BJ (cell line): Measurements from ENCODE around the gene SDSL. TPM values are rescaled to one million over a fixed set of nuclear protein-coding genes. Genes with fewer than 3 reads are reported as not detected.

Experiments used
- CTCF ChIA-PET: fragments of 350-600 bp; formaldehyde crosslinking; extraction: SDS; loops from one replicate; lab custom pipeline; 2021; ENCODE audit warnings: antibody characterized with exemption, inconsistent platforms; lab: Yijun Ruan, JAX
- POLR2A ChIA-PET: fragments of 300-600 bp; sonication (Branson Sonifier 250); formaldehyde crosslinking; extraction: SDS; loops from one replicate; lab custom pipeline; 2021; ENCODE audit warnings: antibody characterized with exemption; lab: Charles Lee
- DNase-seq: peaks from one replicate; pipeline ENCODE4 v3.0.0-alpha.2; 2011; ENCODE audit warnings: low read depth
- H3K27me3 ChIP-seq: 2 replicates; pipeline ENCODE4 v1.6.0; 2011; ENCODE audit warnings: low read length; ENCODE audit not compliant: control insufficient read depth, insufficient read depth
- H3K36me3 ChIP-seq: 2 replicates; pipeline ENCODE4 v1.5.1; 2011; ENCODE audit warnings: low read length; ENCODE audit not compliant: control insufficient read depth, insufficient read depth
- H3K4me3 ChIP-seq: 2 replicates; pipeline ENCODE4 v1.5.1; 2011; ENCODE audit warnings: low read depth, mild to moderate bottlenecking, control low read depth, low read length
- CTCF ChIP-seq: IDR thresholded peaks from 2 replicates; pipeline ENCODE4 v1.5.1; 2011; ENCODE audit warnings: low read depth, mild to moderate bottlenecking, control low read depth, inconsistent platforms, low read length, moderate library complexity; ENCODE audit not compliant: insufficient read depth
- polyA plus RNA-seq: library from polyadenylated mRNA; depleted of rRNA; stranded (reverse); fragments of >200 nt; gene quantifications from 2 replicates; pipeline ENCODE4 v1.2.3, GENCODE V29; 2011

Gene SDSL
- polyA plus RNA-seq, 1 experiment = 13.2 TPM

- H3K27me3 ChIP-seq = peaks cover 61% of the 10 kb centered on the region
- H3K36me3 ChIP-seq = no peaks in the 10 kb centered on the region
- POLR2A ChIA-PET = no interaction called here
- CTCF ChIA-PET = interaction anchor here (1.3 kb wide), 1 partner anchor 435 kb away, joined by 3 read pairs; no protein-coding TSS in a partner anchor
- TF ChIP-seq CTCF = no peak
- H3K4me3 ChIP-seq = no peak overlapping the region
- no peak for DNase-seq
These were observed 55.6 kb downstream of the SDSL start for GRCh38 chr12:113477842-113478215.

GRCh38 chr12:113478351-113479011, 56.3 kb downstream of the SDSL start:
- H3K4me3 ChIP-seq = no peak overlapping the region
- no peak for TF ChIP-seq CTCF
- no peaks in the 10 kb centered on the region for H3K36me3 ChIP-seq
- H3K27me3 ChIP-seq = peaks cover 55% of the 10 kb centered on the region
- DNase-seq = no peak
- ChIA-PET CTCF (interaction anchor here (1.3 kb wide), 1 partner anchor 434 kb away, joined by 3 read pairs; no protein-coding TSS in a partner anchor), POLR2A (no interaction called here)

GRCh38 chr12:113479216-113479589, 57.0 kb downstream of the SDSL start:
- Histone ChIP-seq H3K4me3 (no peak overlapping the region), H3K27me3 (peaks cover 48% of the 10 kb centered on the region)
- no peak for TF ChIP-seq CTCF

GRCh38 chr12:113479590-113480335, 57.6 kb downstream of the SDSL start:
- peaks cover 42% of the 10 kb centered on the region for H3K27me3 ChIP-seq
- H3K36me3 ChIP-seq = no peaks in the 10 kb centered on the region
- ChIA-PET CTCF (interaction anchor here (1.0 to 1.7 kb wide), 4 partner anchors 13 to 433 kb away, joined by 3 to 4 read pairs (median 4); no protein-coding TSS in a partner anchor), POLR2A (no interaction called here)
- no peak overlapping the region for H3K4me3 ChIP-seq
- TF ChIP-seq CTCF = no peak
- DNase-seq = no peak

More at GRCh38 chr12:113479216-113479589, 57.0 kb downstream of the SDSL start:
- POLR2A ChIA-PET = no interaction called here
- no peak for DNase-seq
- H3K36me3 ChIP-seq = no peaks in the 10 kb centered on the region
- CTCF ChIA-PET = interaction anchor here (1.2 to 1.7 kb wide), 3 partner anchors 12 to 433 kb away, joined by 3 to 4 read pairs (median 4); no protein-coding TSS in a partner anchor

GRCh38 chr12:113480336-113480971, 58.3 kb downstream of the SDSL start:
- Histone ChIP-seq H3K27me3 (peaks cover 39% of the 10 kb centered on the region), H3K36me3 (no peaks in the 10 kb centered on the region), H3K4me3 (no peak overlapping the region)
- DNase-seq = no peak
- CTCF ChIA-PET = interaction anchor here (1.0 to 1.7 kb wide), 4 partner anchors 14 to 432 kb away, joined by 3 to 4 read pairs (median 4); no protein-coding TSS in a partner anchor
- POLR2A ChIA-PET = no interaction called here
- no peak for TF ChIP-seq CTCF
